H9 (cell line): ENCODE measurements around the gene RPS19. TPM values are rescaled to one million over a fixed set of nuclear protein-coding genes. Genes with fewer than 3 reads are reported as not detected.

Experiments used
- DNase-seq: peaks from one replicate; pipeline ENCODE4 v3.0.0-alpha.2; 2017
- H2AFZ ChIP-seq: one replicate; pipeline ENCODE4 v1.6.1; 2013; ENCODE audit warnings: mild to moderate bottlenecking, low read length, control low read depth, moderate library complexity
- H2AK5ac ChIP-seq: 2 replicates; pipeline ENCODE4 v1.6.1; 2013; ENCODE audit warnings: low read length, control low read depth, mixed read lengths; ENCODE audit not compliant: insufficient read length
- H2BK120ac ChIP-seq: one replicate; pipeline ENCODE4 v1.6.1; 2013; ENCODE audit warnings: low read depth, mild to moderate bottlenecking, low read length, control low read depth, inconsistent platforms; ENCODE audit not compliant: poor library complexity, severe bottlenecking
- H2BK12ac ChIP-seq: 2 replicates; pipeline ENCODE4 v1.6.1; 2013; ENCODE audit warnings: low read length, control low read depth, mixed read lengths, low read depth; ENCODE audit not compliant: insufficient read length
- H2BK15ac ChIP-seq: 2 replicates; pipeline ENCODE4 v1.6.1; 2013; ENCODE audit warnings: low read depth, low read length, control low read depth
- H2BK20ac ChIP-seq: one replicate; pipeline ENCODE4 v1.6.1; 2013; ENCODE audit warnings: low read depth, mild to moderate bottlenecking, low read length, control low read depth, inconsistent platforms; ENCODE audit not compliant: poor library complexity, severe bottlenecking
- H2BK5ac ChIP-seq: 2 replicates; pipeline ENCODE4 v1.6.1; 2013; ENCODE audit warnings: low read length, control low read depth, mixed read lengths; ENCODE audit not compliant: insufficient read length
- H3K14ac ChIP-seq: 2 replicates; pipeline ENCODE4 v1.6.1; 2013; ENCODE audit warnings: low read length, control low read depth; ENCODE audit not compliant: insufficient read depth
- H3K18ac ChIP-seq: 2 replicates; pipeline ENCODE4 v1.6.1; 2013; ENCODE audit warnings: low read depth, mild to moderate bottlenecking, mixed read lengths, low read length, control low read depth; ENCODE audit not compliant: insufficient read length
- H3K23ac ChIP-seq: 2 replicates; pipeline ENCODE4 v1.6.1; 2013; ENCODE audit warnings: low read length, control low read depth, mixed read lengths, low read depth; ENCODE audit not compliant: insufficient read length
- H3K23me2 ChIP-seq: 2 replicates; pipeline ENCODE4 v1.6.1; 2013; ENCODE audit warnings: low read depth, mild to moderate bottlenecking, mixed read lengths, low read length, control low read depth; ENCODE audit not compliant: insufficient read length, poor library complexity, severe bottlenecking
- H3K27ac ChIP-seq: 2 replicates; pipeline ENCODE4 v1.5.1; 2013; ENCODE audit warnings: low read length, control low read depth, mixed read lengths, low read depth; ENCODE audit not compliant: insufficient read length
- H3K27me3 ChIP-seq: 2 replicates; pipeline ENCODE4 v1.6.1; 2013; ENCODE audit warnings: low read length, control low read depth, inconsistent platforms; ENCODE audit not compliant: insufficient read depth
- H3K4ac ChIP-seq: 2 replicates; pipeline ENCODE4 v1.6.1; 2013; ENCODE audit warnings: low read depth, mild to moderate bottlenecking, control low read depth, inconsistent platforms, low read length, moderate library complexity
- H3K4me1 ChIP-seq: 2 replicates; pipeline ENCODE4 v1.6.1; 2013; ENCODE audit warnings: low read length, control low read depth, inconsistent platforms; ENCODE audit not compliant: insufficient read depth
- H3K4me2 ChIP-seq: 2 replicates; pipeline ENCODE4 v1.6.1; 2013; ENCODE audit warnings: low read length, control low read depth, mixed read lengths; ENCODE audit not compliant: insufficient read length, insufficient read depth
- H3K56ac ChIP-seq: 2 replicates; pipeline ENCODE4 v1.6.1; 2013; ENCODE audit warnings: low read depth, mild to moderate bottlenecking, mixed read lengths, low read length, control low read depth; ENCODE audit not compliant: insufficient read length
- H3K79me1 ChIP-seq: 2 replicates; pipeline ENCODE4 v1.6.1; 2013; ENCODE audit warnings: low read depth, mild to moderate bottlenecking, moderate library complexity, low read length, control low read depth, inconsistent platforms; ENCODE audit not compliant: insufficient read depth, poor library complexity, severe bottlenecking
- H3K79me2 ChIP-seq: 2 replicates; pipeline ENCODE4 v1.6.1; 2013; ENCODE audit warnings: low read length, control low read depth, inconsistent platforms; ENCODE audit not compliant: insufficient read depth
- H3K9ac ChIP-seq: 2 replicates; pipeline ENCODE4 v1.6.1; 2013; ENCODE audit warnings: low read length, control low read depth, mixed read lengths; ENCODE audit not compliant: insufficient read length; ENCODE audit errors: extremely low read depth
- H3K9me3 ChIP-seq: one replicate; pipeline ENCODE4 v1.6.1; 2013; ENCODE audit warnings: low read depth, low read length, inconsistent platforms; ENCODE audit not compliant: control insufficient read depth
- H3T11ph ChIP-seq: one replicate; pipeline ENCODE4 v1.6.1; 2013; ENCODE audit warnings: mild to moderate bottlenecking, low read length, control low read depth, inconsistent platforms
- H4K20me1 ChIP-seq: one replicate; pipeline ENCODE4 v1.6.1; 2013; ENCODE audit not compliant: control insufficient read depth, insufficient read length, insufficient read depth
- H4K5ac ChIP-seq: 2 replicates; pipeline ENCODE4 v1.6.1; 2013; ENCODE audit warnings: low read depth, mild to moderate bottlenecking, mixed read lengths, low read length, control low read depth; ENCODE audit not compliant: insufficient read length
- H4K8ac ChIP-seq: replicated peaks from 2 replicates; pipeline ENCODE4 v1.6.1; 2013; ENCODE audit warnings: low read length, control low read depth, mixed read lengths, low read depth; ENCODE audit not compliant: insufficient read length
- H4K91ac ChIP-seq: 2 replicates; pipeline ENCODE4 v1.6.1; 2013; ENCODE audit warnings: low read depth, mild to moderate bottlenecking, moderate library complexity, mixed read lengths, low read length, control low read depth; ENCODE audit not compliant: insufficient read length
- H3K27ac Mint-ChIP-seq, 3 experiments: 2 replicates in 2 of 3; 3 replicates in 1 of 3; pipeline ENCODE4 v1.8.0; 2020 to 2021; ENCODE audit warnings: mixed read lengths in 3 of 3, mild to moderate bottlenecking in 1 of 3, moderate library complexity in 1 of 3
- H3K27me3 Mint-ChIP-seq: 2 replicates; pipeline ENCODE4 v1.8.0; 2021; ENCODE audit warnings: low read depth, mild to moderate bottlenecking, moderate library complexity, mixed read lengths
- H3K36me3 Mint-ChIP-seq, 3 experiments: 2 replicates in 2 of 3; 3 replicates in 1 of 3; pipeline ENCODE4 v1.8.0; 2020 to 2021; ENCODE audit warnings: low read depth in 3 of 3, mixed read lengths in 3 of 3; ENCODE audit not compliant: insufficient read depth in 1 of 3
- H3K4me1 Mint-ChIP-seq, 2 experiments: 2 replicates each; pipeline ENCODE4 v1.8.0; 2020; ENCODE audit warnings: mixed read lengths in 2 of 2
- H3K4me3 Mint-ChIP-seq, 2 experiments: 2 replicates in 1 of 2; 3 replicates in 1 of 2; pipeline ENCODE4 v1.8.0; 2020 to 2021; ENCODE audit warnings: mild to moderate bottlenecking in 2 of 2, mixed read lengths in 2 of 2, moderate library complexity in 1 of 2
- H3K9me3 Mint-ChIP-seq, 2 experiments: 2 replicates in 1 of 2; 3 replicates in 1 of 2; pipeline ENCODE4 v1.8.0; 2020; ENCODE audit warnings: mild to moderate bottlenecking in 2 of 2, mixed read lengths in 2 of 2, moderate library complexity in 1 of 2
- WGBS: extraction: QIAGEN DNeasy Blood & Tissue Kit; methylation state at CpG from one replicate; pipeline ENCODE4 v1.1.7; 2013; ENCODE audit warnings: missing lambda C conversion rate, low lambda C conversion rate, mixed read lengths; ENCODE audit not compliant: insufficient read length; ENCODE audit errors: extremely low coverage; 5-methylcytosine and 5-hydroxymethylcytosine counted together
- total RNA-seq: library from RNA; stranded (reverse); gene quantifications from 2 replicates; pipeline ENCODE4 v1.2.1, GENCODE V29; 2021
- TF ChIP-seq, protein P1 (sequence below): fragments of 200-600 bp; sonication (generic); conservative IDR thresholded peaks from 3 replicates; pipeline ENCODE4 v1.8.0; 2021; ENCODE audit warnings: antibody characterized with exemption, mild to moderate bottlenecking

Gene RPS19
- total RNA-seq, 1 experiment from 2014 or later: 3,024 TPM

GRCh38 chr19:41848666-41849065 is 11.4 kb upstream of the RPS19 start:
- Mint-ChIP-seq H3K27ac (no peak overlapping the region), H3K9me3 (peaks cover 9 to 43% of the 10 kb centered on the region in 2 experiments; a peak in 4 of 5 replicates), H3K4me1 (peaks cover 0 to 3% of the 10 kb centered on the region in 2 experiments; a peak in 2 of 4 replicates), H3K4me3 (no peak overlapping the region), H3K36me3 (peaks cover 0 to 6% (median 0%) of the 10 kb centered on the region in 3 experiments; a peak in 2 of 7 replicates), H3K27me3 (peaks cover 33% of the 10 kb centered on the region)
- H4K91ac ChIP-seq: no peak overlapping the region
- no peaks in the 10 kb centered on the region for H3K27me3 ChIP-seq
- H4K8ac ChIP-seq: no peak overlapping the region
- no peak overlapping the region for H3T11ph ChIP-seq
- H3K23ac ChIP-seq: no peak overlapping the region
- no peak overlapping the region for H2AK5ac ChIP-seq
- no peak overlapping the region for H3K27ac ChIP-seq
- H3K9me3 ChIP-seq: no peaks in the 10 kb centered on the region
- no peak overlapping the region for H3K18ac ChIP-seq
- H2BK15ac ChIP-seq: no peak overlapping the region
- no peak overlapping the region for H3K4me2 ChIP-seq
- no peak for DNase-seq
- no peak overlapping the region for H4K5ac ChIP-seq
- H2AFZ ChIP-seq: no peak overlapping the region
- no peak overlapping the region for H3K56ac ChIP-seq
- no peaks in the 10 kb centered on the region; the same call in 1 of the 2 replicates for H3K4me1 ChIP-seq
- H3K14ac ChIP-seq: no peak overlapping the region
- no peak overlapping the region for H2BK12ac ChIP-seq
- no peak overlapping the region for H3K9ac ChIP-seq
- H4K20me1 ChIP-seq: no peaks in the 10 kb centered on the region
- H2BK120ac ChIP-seq: no peak overlapping the region
- no peaks in the 10 kb centered on the region for H3K23me2 ChIP-seq
- H3K4ac ChIP-seq: no peak overlapping the region
- no peaks in the 10 kb centered on the region for H3K79me1 ChIP-seq
- WGBS: no CpG with 5 or more reads among the region's 6 CpGs
- TF ChIP-seq, protein P1, sequence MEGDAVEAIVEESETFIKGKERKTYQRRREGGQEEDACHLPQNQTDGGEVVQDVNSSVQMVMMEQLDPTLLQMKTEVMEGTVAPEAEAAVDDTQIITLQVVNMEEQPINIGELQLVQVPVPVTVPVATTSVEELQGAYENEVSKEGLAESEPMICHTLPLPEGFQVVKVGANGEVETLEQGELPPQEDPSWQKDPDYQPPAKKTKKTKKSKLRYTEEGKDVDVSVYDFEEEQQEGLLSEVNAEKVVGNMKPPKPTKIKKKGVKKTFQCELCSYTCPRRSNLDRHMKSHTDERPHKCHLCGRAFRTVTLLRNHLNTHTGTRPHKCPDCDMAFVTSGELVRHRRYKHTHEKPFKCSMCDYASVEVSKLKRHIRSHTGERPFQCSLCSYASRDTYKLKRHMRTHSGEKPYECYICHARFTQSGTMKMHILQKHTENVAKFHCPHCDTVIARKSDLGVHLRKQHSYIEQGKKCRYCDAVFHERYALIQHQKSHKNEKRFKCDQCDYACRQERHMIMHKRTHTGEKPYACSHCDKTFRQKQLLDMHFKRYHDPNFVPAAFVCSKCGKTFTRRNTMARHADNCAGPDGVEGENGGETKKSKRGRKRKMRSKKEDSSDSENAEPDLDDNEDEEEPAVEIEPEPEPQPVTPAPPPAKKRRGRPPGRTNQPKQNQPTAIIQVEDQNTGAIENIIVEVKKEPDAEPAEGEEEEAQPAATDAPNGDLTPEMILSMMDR: no peak
- no peak overlapping the region for H2BK20ac ChIP-seq
- H2BK5ac ChIP-seq: no peak overlapping the region
- no peaks in the 10 kb centered on the region for H3K79me2 ChIP-seq
